H9 (cell line): ENCODE data around the gene SLC35G1. TPM values are rescaled to one million over a fixed set of nuclear protein-coding genes. Genes with fewer than 3 reads are reported as not detected.
A peak's percentile ranks its signal among the peaks of the same experiment; 100 is the strongest.

Source experiments
- DNase-seq: peaks from one replicate; pipeline ENCODE4 v3.0.0-alpha.2; 2017
- H2AFZ ChIP-seq: one replicate; pipeline ENCODE4 v1.6.1; 2013; ENCODE audit warnings: mild to moderate bottlenecking, low read length, control low read depth, moderate library complexity
- H2AK5ac ChIP-seq: 2 replicates; pipeline ENCODE4 v1.6.1; 2013; ENCODE audit warnings: low read length, control low read depth, mixed read lengths; ENCODE audit not compliant: insufficient read length
- H2BK120ac ChIP-seq: one replicate; pipeline ENCODE4 v1.6.1; 2013; ENCODE audit warnings: low read depth, mild to moderate bottlenecking, low read length, control low read depth, inconsistent platforms; ENCODE audit not compliant: poor library complexity, severe bottlenecking
- H2BK12ac ChIP-seq: 2 replicates; pipeline ENCODE4 v1.6.1; 2013; ENCODE audit warnings: low read length, control low read depth, mixed read lengths, low read depth; ENCODE audit not compliant: insufficient read length
- H2BK15ac ChIP-seq: 2 replicates; pipeline ENCODE4 v1.6.1; 2013; ENCODE audit warnings: low read depth, low read length, control low read depth
- H2BK20ac ChIP-seq: one replicate; pipeline ENCODE4 v1.6.1; 2013; ENCODE audit warnings: low read depth, mild to moderate bottlenecking, low read length, control low read depth, inconsistent platforms; ENCODE audit not compliant: poor library complexity, severe bottlenecking
- H2BK5ac ChIP-seq: 2 replicates; pipeline ENCODE4 v1.6.1; 2013; ENCODE audit warnings: low read length, control low read depth, mixed read lengths; ENCODE audit not compliant: insufficient read length
- H3K14ac ChIP-seq: 2 replicates; pipeline ENCODE4 v1.6.1; 2013; ENCODE audit warnings: low read length, control low read depth; ENCODE audit not compliant: insufficient read depth
- H3K18ac ChIP-seq: 2 replicates; pipeline ENCODE4 v1.6.1; 2013; ENCODE audit warnings: low read depth, mild to moderate bottlenecking, mixed read lengths, low read length, control low read depth; ENCODE audit not compliant: insufficient read length
- H3K23ac ChIP-seq: 2 replicates; pipeline ENCODE4 v1.6.1; 2013; ENCODE audit warnings: low read length, control low read depth, mixed read lengths, low read depth; ENCODE audit not compliant: insufficient read length
- H3K23me2 ChIP-seq: 2 replicates; pipeline ENCODE4 v1.6.1; 2013; ENCODE audit warnings: low read depth, mild to moderate bottlenecking, mixed read lengths, low read length, control low read depth; ENCODE audit not compliant: insufficient read length, poor library complexity, severe bottlenecking
- H3K27ac ChIP-seq: 2 replicates; pipeline ENCODE4 v1.5.1; 2013; ENCODE audit warnings: low read length, control low read depth, mixed read lengths, low read depth; ENCODE audit not compliant: insufficient read length
- H3K27me3 ChIP-seq: 2 replicates; pipeline ENCODE4 v1.6.1; 2013; ENCODE audit warnings: low read length, control low read depth, inconsistent platforms; ENCODE audit not compliant: insufficient read depth
- H3K4ac ChIP-seq: 2 replicates; pipeline ENCODE4 v1.6.1; 2013; ENCODE audit warnings: low read depth, mild to moderate bottlenecking, control low read depth, inconsistent platforms, low read length, moderate library complexity
- H3K4me1 ChIP-seq: 2 replicates; pipeline ENCODE4 v1.6.1; 2013; ENCODE audit warnings: low read length, control low read depth, inconsistent platforms; ENCODE audit not compliant: insufficient read depth
- H3K4me2 ChIP-seq: 2 replicates; pipeline ENCODE4 v1.6.1; 2013; ENCODE audit warnings: low read length, control low read depth, mixed read lengths; ENCODE audit not compliant: insufficient read length, insufficient read depth
- H3K56ac ChIP-seq: 2 replicates; pipeline ENCODE4 v1.6.1; 2013; ENCODE audit warnings: low read depth, mild to moderate bottlenecking, mixed read lengths, low read length, control low read depth; ENCODE audit not compliant: insufficient read length
- H3K79me1 ChIP-seq: 2 replicates; pipeline ENCODE4 v1.6.1; 2013; ENCODE audit warnings: low read depth, mild to moderate bottlenecking, moderate library complexity, low read length, control low read depth, inconsistent platforms; ENCODE audit not compliant: insufficient read depth, poor library complexity, severe bottlenecking
- H3K79me2 ChIP-seq: 2 replicates; pipeline ENCODE4 v1.6.1; 2013; ENCODE audit warnings: low read length, control low read depth, inconsistent platforms; ENCODE audit not compliant: insufficient read depth
- H3K9ac ChIP-seq: 2 replicates; pipeline ENCODE4 v1.6.1; 2013; ENCODE audit warnings: low read length, control low read depth, mixed read lengths; ENCODE audit not compliant: insufficient read length; ENCODE audit errors: extremely low read depth
- H3K9me3 ChIP-seq: one replicate; pipeline ENCODE4 v1.6.1; 2013; ENCODE audit warnings: low read depth, low read length, inconsistent platforms; ENCODE audit not compliant: control insufficient read depth
- H3T11ph ChIP-seq: one replicate; pipeline ENCODE4 v1.6.1; 2013; ENCODE audit warnings: mild to moderate bottlenecking, low read length, control low read depth, inconsistent platforms
- H4K20me1 ChIP-seq: one replicate; pipeline ENCODE4 v1.6.1; 2013; ENCODE audit not compliant: control insufficient read depth, insufficient read length, insufficient read depth
- H4K5ac ChIP-seq: 2 replicates; pipeline ENCODE4 v1.6.1; 2013; ENCODE audit warnings: low read depth, mild to moderate bottlenecking, mixed read lengths, low read length, control low read depth; ENCODE audit not compliant: insufficient read length
- H4K8ac ChIP-seq: replicated peaks from 2 replicates; pipeline ENCODE4 v1.6.1; 2013; ENCODE audit warnings: low read length, control low read depth, mixed read lengths, low read depth; ENCODE audit not compliant: insufficient read length
- H4K91ac ChIP-seq: 2 replicates; pipeline ENCODE4 v1.6.1; 2013; ENCODE audit warnings: low read depth, mild to moderate bottlenecking, moderate library complexity, mixed read lengths, low read length, control low read depth; ENCODE audit not compliant: insufficient read length
- H3K27ac Mint-ChIP-seq, 3 experiments: 2 replicates in 2 of 3; 3 replicates in 1 of 3; pipeline ENCODE4 v1.8.0; 2020 to 2021; ENCODE audit warnings: mixed read lengths in 3 of 3, mild to moderate bottlenecking in 1 of 3, moderate library complexity in 1 of 3
- H3K27me3 Mint-ChIP-seq: 2 replicates; pipeline ENCODE4 v1.8.0; 2021; ENCODE audit warnings: low read depth, mild to moderate bottlenecking, moderate library complexity, mixed read lengths
- H3K36me3 Mint-ChIP-seq, 3 experiments: 2 replicates in 2 of 3; 3 replicates in 1 of 3; pipeline ENCODE4 v1.8.0; 2020 to 2021; ENCODE audit warnings: low read depth in 3 of 3, mixed read lengths in 3 of 3; ENCODE audit not compliant: insufficient read depth in 1 of 3
- H3K4me1 Mint-ChIP-seq, 2 experiments: 2 replicates each; pipeline ENCODE4 v1.8.0; 2020; ENCODE audit warnings: mixed read lengths in 2 of 2
- H3K4me3 Mint-ChIP-seq, 2 experiments: 2 replicates in 1 of 2; 3 replicates in 1 of 2; pipeline ENCODE4 v1.8.0; 2020 to 2021; ENCODE audit warnings: mild to moderate bottlenecking in 2 of 2, mixed read lengths in 2 of 2, moderate library complexity in 1 of 2
- H3K9me3 Mint-ChIP-seq, 2 experiments: 2 replicates in 1 of 2; 3 replicates in 1 of 2; pipeline ENCODE4 v1.8.0; 2020; ENCODE audit warnings: mild to moderate bottlenecking in 2 of 2, mixed read lengths in 2 of 2, moderate library complexity in 1 of 2
- CTCF ChIP-seq: fragments of 200-600 bp; sonication (generic); conservative IDR thresholded peaks from 3 replicates; pipeline ENCODE4 v1.8.0; 2021; ENCODE audit warnings: antibody characterized with exemption, mild to moderate bottlenecking
- WGBS: extraction: QIAGEN DNeasy Blood & Tissue Kit; methylation state at CpG from one replicate; pipeline ENCODE4 v1.1.7; 2013; ENCODE audit warnings: missing lambda C conversion rate, low lambda C conversion rate, mixed read lengths; ENCODE audit not compliant: insufficient read length; ENCODE audit errors: extremely low coverage; 5-methylcytosine and 5-hydroxymethylcytosine counted together
- total RNA-seq: library from RNA; stranded (reverse); gene quantifications from 2 replicates; pipeline ENCODE4 v1.2.1, GENCODE V29; 2021

The SLC35G1 gene
- total RNA-seq, 1 experiment from 2014 or later = 6.3 TPM

- no CpG with 5 or more reads among the region's 10 CpGs for WGBS
- Histone ChIP-seq H2BK5ac (no peak overlapping the region), H3T11ph (no peak overlapping the region), H3K9ac (no peak overlapping the region), H3K27me3 (peaks cover 21% of the 10 kb centered on the region; the same call in 1 of the 2 replicates), H3K79me2 (no peaks in the 10 kb centered on the region), H4K8ac (no peak overlapping the region), H3K14ac (no peak overlapping the region), H3K4me1 (no peaks in the 10 kb centered on the region; the same call in 1 of the 2 replicates), H4K5ac (no peak overlapping the region), H3K56ac (no peak overlapping the region), H2BK12ac (no peak overlapping the region), H3K4ac (no peak overlapping the region), H2BK15ac (no peak overlapping the region), H3K4me2 (no peak overlapping the region), H3K23me2 (no peaks in the 10 kb centered on the region), H2AFZ (no peak overlapping the region), H3K23ac (no peak overlapping the region), H3K79me1 (no peaks in the 10 kb centered on the region), H2AK5ac (no peak overlapping the region), H4K91ac (no peak overlapping the region), H2BK20ac (no peak overlapping the region), H2BK120ac (no peak overlapping the region), H4K20me1 (no peaks in the 10 kb centered on the region), H3K9me3 (peaks cover 8% of the 10 kb centered on the region), H3K18ac (no peak overlapping the region), H3K27ac (no peak overlapping the region)
- Mint-ChIP-seq H3K4me3 (peak overlapping the region in 1 of 2 experiments; percentile 39; a peak in 1 of 5 replicates), H3K9me3 (peaks cover 49 to 51% of the 10 kb centered on the region in 2 experiments), H3K27ac (no peak overlapping the region; a peak in 1 of 7 replicates), H3K4me1 (peaks cover 27 to 33% of the 10 kb centered on the region in 2 experiments), H3K27me3 (peaks cover 100% of the 10 kb centered on the region), H3K36me3 (peaks cover 17 to 19% (median 17%) of the 10 kb centered on the region in 3 experiments; a peak in 6 of 7 replicates)
- TF ChIP-seq CTCF = no peak
- no peak for DNase-seq
Measured at GRCh38 chr10:93850031-93851015, 43.5 kb upstream of the SLC35G1 start.
